Measurements from ENCODE around the gene MEF2C.

The MEF2C gene

GRCh38 chr5:88748666-88749065, 134.3 kb downstream of the MEF2C start:
- no peak for DNase-seq

- no peak for DNase-seq
Observed at GRCh38 chr5:88746438-88746882, 136.5 kb downstream of the MEF2C start.

- DNase-seq, result no peak
Observed at GRCh38 chr5:88745093-88745696, 137.8 kb downstream of the MEF2C start.

- no peak for DNase-seq
Observed at GRCh38 chr5:88743231-88743834, 139.7 kb downstream of the MEF2C start.

GRCh38 chr5:88741964-88742363, 141.0 kb downstream of the MEF2C start:
- DNase-seq, result no peak

- DNase-seq, result no peak
Observed at GRCh38 chr5:88740604-88741185, 142.3 kb downstream of the MEF2C start.

GRCh38 chr5:88736494-88736893, 146.5 kb downstream of the MEF2C start:
- DNase-seq, result no peak

- no peak for DNase-seq
Observed at GRCh38 chr5:88734983-88735382, 148.0 kb downstream of the MEF2C start.

- DNase-seq, result no peak
Observed at GRCh38 chr5:88734191-88734640, 148.8 kb downstream of the MEF2C start.

GRCh38 chr5:88732862-88733261, 150.1 kb downstream of the MEF2C start:
- no peak for DNase-seq

- no peak for DNase-seq
Observed at GRCh38 chr5:88732181-88732633, 150.8 kb downstream of the MEF2C start.

GRCh38 chr5:88729829-88730182, 153.2 kb downstream of the MEF2C start:
- no peak for DNase-seq

GRCh38 chr5:88729084-88729828, 153.7 kb downstream of the MEF2C start:
- peak; percentile 29 to 32 for DNase-seq

GRCh38 chr5:88727705-88728313, 155.2 kb downstream of the MEF2C start:
- no peak for DNase-seq

- no peak for DNase-seq
Observed at GRCh38 chr5:88725454-88725853, 157.5 kb downstream of the MEF2C start.

GRCh38 chr5:88724201-88724600, 158.8 kb downstream of the MEF2C start:
- DNase-seq, result no peak

GRCh38 chr5:88722546-88723073, 160.4 kb downstream of the MEF2C start:
- no peak for DNase-seq

GRCh38 chr5:88719434-88719833, 163.6 kb downstream of the MEF2C start:
- DNase-seq, result no peak

GRCh38 chr5:88718736-88719135, 164.2 kb downstream of the MEF2C start:
- DNase-seq, result no peak

GRCh38 chr5:88716101-88716500, 166.9 kb downstream of the MEF2C start:
- no peak for DNase-seq

GRCh38 chr5:88715503-88715902, 167.5 kb downstream of the MEF2C start:
- DNase-seq, result no peak

GRCh38 chr5:88713818-88714217, 169.2 kb downstream of the MEF2C start:
- DNase-seq, result no peak

All from activated CD4-positive, alpha-beta T cell treated with anti-CD3 and anti-CD28 coated beads, Interleukin-2, amount 50 U/mL, for 4 hours (primary cell).